GM12864 (cell line): ENCODE data around the gene ITGB7.

Experiments
- DNase-seq: peaks from one replicate; pipeline ENCODE4 v3.0.0-alpha.2; 2011; ENCODE audit warnings: low read depth
- H3K4me3 ChIP-seq: 2 replicates; pipeline ENCODE4 v1.5.1; 2011; ENCODE audit warnings: mild to moderate bottlenecking, low read depth, low read length, control low read depth
- TF ChIP-seq, protein P1 (sequence below): IDR thresholded peaks from 2 replicates; pipeline ENCODE4 v1.5.1; 2011; ENCODE audit warnings: low read depth, mild to moderate bottlenecking, moderate library complexity, low read length, control low read depth, inconsistent platforms; ENCODE audit errors: missing control alignments

Gene ITGB7

DNA sequence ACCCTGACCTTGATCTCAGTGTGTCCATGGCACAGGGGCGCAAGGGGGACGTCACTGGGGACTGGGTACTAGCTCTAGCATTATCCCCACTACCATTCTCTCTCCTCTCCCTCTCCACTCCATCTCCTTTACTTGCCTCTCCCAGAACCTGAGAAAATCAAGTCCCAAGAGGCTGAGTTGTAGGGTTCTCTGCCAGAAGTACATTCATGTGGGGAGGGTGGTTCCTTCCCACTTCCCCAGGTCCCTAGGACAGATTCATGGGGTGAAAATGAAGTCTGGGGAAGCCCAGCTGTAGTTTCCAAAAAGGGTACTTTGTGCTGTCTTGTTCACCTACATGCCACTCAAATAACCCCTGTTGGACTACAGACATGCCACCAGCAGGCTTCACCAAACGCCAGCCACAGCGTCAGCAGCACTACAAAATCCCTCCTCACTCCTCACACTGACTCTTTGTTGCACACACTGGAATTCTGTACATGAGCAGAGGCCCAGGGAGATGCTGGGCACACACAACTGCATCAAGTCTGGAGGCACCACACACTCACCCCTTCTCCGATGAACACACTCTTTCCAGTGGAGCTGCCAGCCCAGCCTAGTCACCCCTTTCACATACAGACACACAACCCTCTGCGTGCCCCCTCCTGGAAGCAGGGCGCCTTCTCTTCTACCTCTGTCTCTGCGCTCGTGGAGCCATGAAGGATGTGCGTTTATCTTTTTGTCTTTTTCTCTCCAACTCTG is 18.0 kb upstream of the ITGB7 start:
- TF ChIP-seq, protein P1, sequence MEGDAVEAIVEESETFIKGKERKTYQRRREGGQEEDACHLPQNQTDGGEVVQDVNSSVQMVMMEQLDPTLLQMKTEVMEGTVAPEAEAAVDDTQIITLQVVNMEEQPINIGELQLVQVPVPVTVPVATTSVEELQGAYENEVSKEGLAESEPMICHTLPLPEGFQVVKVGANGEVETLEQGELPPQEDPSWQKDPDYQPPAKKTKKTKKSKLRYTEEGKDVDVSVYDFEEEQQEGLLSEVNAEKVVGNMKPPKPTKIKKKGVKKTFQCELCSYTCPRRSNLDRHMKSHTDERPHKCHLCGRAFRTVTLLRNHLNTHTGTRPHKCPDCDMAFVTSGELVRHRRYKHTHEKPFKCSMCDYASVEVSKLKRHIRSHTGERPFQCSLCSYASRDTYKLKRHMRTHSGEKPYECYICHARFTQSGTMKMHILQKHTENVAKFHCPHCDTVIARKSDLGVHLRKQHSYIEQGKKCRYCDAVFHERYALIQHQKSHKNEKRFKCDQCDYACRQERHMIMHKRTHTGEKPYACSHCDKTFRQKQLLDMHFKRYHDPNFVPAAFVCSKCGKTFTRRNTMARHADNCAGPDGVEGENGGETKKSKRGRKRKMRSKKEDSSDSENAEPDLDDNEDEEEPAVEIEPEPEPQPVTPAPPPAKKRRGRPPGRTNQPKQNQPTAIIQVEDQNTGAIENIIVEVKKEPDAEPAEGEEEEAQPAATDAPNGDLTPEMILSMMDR: no peak
- no peak overlapping the region for H3K4me3 ChIP-seq
- no peak for DNase-seq

DNA sequence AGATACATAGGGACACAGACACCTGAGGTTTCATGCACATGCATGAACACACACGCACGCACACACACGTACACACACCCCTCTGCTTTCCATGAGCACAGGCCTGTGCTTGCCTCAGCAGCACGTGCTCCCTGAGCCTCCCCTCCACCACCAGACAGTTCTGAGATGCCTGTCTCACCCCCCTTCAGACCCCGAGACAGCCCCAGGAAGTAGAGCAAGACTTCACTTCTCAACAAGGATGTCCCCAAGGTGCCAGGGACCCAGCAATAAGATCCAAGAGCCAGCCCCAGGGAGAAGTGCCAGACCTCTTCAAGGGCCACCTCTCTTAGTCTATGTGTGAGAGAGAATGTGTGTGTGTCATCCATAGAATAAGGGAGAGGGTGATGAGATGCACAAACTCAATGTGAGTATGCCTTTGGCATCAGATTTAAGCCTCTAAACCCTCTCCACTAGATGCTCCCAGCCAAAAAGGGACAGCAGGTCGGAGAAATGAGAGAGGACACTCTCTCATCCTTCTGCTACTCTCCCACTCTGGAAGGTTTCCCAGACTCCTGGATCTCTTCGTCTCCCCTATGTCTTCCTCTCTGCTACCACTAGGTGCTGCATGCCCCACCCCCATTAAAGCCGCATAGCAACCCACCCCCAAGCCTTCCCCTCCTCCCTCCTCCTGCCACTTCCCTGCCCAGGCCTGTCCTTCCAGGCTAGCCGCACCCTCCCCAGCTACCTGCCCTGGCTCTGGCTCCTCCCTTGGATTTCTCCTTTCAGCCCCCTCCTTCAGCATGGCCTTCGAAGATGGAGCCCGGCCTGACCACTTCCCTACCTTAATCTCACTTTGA is 17.2 kb upstream of the ITGB7 start:
- TF ChIP-seq, protein P1: peak; percentile 9
- no peak for DNase-seq
- H3K4me3 ChIP-seq: no peak overlapping the region

DNA sequence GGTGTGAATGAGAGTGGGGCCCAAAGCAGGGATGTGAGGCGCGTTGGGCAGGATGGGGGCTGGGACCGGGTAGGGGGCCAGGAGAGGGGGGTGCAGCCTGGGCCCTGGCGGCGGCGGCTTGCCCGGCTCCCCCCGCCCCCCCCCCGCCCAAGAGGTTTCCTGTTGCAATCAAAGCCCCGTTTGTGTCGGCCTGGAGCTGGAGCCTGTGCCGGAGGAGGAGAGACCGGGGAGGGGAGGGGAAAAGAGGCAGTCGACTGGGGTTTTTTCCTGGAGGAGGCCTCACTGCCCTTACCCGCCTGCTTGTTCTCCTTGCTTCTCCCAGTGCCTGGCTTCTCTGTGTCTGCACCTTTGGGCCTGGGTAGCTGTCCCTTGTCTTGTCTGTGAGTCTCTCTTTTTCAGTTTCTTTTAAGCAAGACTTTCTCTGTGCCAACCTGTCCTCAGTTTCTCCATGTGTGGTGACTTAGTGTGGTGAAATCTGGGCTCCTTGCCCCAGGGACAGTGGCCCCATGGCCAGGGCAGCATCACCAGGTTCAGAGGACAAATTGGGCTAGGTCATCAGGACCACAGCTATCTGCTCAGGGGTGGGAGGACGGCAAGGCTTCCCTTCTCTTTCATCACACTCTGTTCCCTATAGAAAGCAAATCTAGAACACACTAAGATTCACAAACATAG is 16.5 kb upstream of the ITGB7 start:
- no peak for DNase-seq
- TF ChIP-seq, protein P1: no peak
- H3K4me3 ChIP-seq: no peak overlapping the region

DNA sequence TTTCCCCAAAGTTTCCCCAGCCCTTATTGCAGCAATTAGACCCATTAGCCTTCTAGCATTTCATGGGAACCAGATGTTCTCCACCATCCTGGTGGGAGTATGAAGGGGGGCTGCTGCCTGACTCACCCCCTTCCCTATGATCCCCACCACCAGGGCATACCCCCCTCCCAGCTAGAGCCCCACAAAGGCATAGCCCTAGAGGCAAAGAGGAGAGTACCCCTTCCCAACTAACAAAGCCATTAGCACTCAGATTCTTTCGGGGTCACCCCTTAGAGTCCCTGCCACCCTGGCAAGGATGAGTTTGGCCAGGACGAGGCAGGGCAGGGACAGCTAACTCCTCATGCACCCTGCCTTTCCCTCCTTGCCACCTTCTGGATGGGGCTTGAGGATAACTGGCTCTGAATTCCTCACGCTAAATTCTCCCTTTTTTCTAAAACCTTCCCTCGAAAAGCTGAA is 15.8 kb upstream of the ITGB7 start:
- TF ChIP-seq, protein P1: no peak
- DNase-seq: no peak
- no peak overlapping the region for H3K4me3 ChIP-seq

DNA sequence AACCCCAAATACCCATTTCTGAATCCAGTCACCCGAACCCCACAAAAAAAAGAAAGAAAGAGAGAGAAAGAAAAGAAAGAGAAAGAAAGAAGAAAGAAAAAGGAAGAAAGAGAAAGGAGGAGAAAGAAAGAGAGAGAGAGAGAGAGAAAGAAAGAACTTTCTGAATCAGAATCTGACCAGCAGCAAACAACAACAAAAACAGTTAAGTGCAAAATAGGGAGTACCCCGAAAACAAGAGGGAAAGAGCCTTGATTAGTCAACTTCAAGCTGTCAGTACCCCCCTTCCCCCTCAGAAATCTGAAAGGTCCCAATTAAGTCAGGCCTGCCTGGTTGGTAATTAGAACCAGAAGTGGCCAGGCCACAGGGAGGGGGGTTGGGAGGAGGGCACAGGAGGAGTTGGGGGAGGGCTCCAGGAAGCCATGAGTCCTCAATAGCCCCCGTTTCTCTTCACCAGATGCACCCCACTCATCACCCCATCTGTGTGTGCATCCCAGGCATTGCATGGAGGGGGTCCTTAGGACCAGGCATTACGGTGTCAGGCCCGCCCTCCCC is 15.2 kb upstream of the ITGB7 start:
- TF ChIP-seq, protein P1: no peak
- peak overlapping the region; percentile 62 for H3K4me3 ChIP-seq
- no peak for DNase-seq

DNA sequence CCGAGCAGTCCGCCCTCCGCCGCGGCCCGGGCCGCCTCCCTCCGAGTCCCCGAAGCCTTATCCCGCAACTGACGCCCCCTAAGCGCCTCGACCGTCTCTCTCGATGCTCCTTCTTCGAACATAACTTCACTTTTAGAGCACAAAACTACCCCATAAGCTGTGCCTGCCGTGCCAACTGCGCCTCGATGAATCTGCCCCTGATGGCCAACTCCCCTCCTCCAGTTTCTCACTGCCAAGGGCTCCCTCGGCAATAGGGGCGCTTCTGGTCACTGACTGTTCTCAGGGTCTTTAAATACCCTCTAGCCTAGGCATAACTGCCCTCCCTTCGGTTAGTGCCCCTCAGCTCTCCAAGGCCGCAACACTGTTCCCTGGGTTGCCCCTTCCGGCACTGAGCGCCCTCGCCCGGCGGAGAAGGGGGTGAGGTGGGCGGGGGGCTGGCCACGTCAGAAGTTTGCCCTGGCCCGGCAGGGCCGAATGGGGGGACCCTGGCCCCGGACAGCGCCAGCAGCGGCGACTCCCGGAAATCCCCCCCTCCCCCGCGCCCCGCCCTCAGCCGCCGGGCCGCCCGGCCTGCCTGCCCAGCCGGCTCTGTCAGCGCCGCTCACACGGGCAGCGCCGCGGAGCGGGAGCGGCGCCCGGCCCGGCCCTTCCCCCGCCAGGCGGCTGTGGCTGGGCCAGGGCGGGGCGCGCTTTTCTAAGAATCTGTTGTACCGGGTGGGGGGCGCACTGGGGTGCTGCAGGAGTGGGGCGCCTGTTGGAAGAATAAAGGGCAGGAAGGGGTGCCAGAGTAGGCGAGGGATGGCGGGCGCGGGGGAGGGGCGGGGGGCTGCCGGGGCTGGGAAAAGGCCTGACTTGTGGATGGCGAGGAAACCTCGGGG is 14.4 kb upstream of the ITGB7 start:
- TF ChIP-seq, protein P1: peak; percentile 27
- DNase-seq: no peak
- peak overlapping the region; percentile 62 for H3K4me3 ChIP-seq
